ENCODE measurements around the gene ERO1A.

DNA sequence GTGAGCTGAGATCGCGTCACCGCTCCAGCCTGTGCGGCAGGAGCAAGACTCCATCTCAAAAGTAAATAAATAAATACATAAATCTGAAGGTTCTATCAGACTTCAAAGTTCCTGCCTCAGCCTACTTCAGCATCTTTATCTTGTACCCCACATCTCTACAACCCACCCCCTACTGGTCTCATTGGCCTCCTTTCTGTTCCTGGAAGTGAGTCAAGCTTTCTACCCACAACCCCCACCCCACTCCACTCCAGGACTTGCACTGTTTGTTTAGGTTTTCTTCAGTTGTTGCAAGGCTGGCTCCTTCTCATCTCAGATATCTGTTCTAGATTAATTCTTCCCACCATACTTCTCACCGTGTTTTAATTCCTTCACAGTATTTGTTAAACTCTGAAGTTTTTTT, 10.9 kb upstream of the ERO1A start:
- TF ChIP-seq, protein P1, sequence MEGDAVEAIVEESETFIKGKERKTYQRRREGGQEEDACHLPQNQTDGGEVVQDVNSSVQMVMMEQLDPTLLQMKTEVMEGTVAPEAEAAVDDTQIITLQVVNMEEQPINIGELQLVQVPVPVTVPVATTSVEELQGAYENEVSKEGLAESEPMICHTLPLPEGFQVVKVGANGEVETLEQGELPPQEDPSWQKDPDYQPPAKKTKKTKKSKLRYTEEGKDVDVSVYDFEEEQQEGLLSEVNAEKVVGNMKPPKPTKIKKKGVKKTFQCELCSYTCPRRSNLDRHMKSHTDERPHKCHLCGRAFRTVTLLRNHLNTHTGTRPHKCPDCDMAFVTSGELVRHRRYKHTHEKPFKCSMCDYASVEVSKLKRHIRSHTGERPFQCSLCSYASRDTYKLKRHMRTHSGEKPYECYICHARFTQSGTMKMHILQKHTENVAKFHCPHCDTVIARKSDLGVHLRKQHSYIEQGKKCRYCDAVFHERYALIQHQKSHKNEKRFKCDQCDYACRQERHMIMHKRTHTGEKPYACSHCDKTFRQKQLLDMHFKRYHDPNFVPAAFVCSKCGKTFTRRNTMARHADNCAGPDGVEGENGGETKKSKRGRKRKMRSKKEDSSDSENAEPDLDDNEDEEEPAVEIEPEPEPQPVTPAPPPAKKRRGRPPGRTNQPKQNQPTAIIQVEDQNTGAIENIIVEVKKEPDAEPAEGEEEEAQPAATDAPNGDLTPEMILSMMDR (IDR thresholded peaks at IDR 0.05; ENCODE audit: poor library complexity, severe bottlenecking): no peak
- TF ChIP-seq MXI1 (conservative IDR thresholded peaks at IDR 0.05; ENCODE audit: poor library complexity, severe bottlenecking) (no peak), POLR2AphosphoS5 (IDR thresholded peaks at IDR 0.05) (no peak), EZH2 (IDR thresholded peaks at IDR 0.05; ENCODE audit: borderline replicate concordance, insufficient read depth, low read length, poor library complexity, severe bottlenecking) (no peak), EP300 (conservative IDR thresholded peaks at IDR 0.05; ENCODE audit: poor library complexity, severe bottlenecking) (no peak), TAF1 (IDR thresholded peaks at IDR 0.05; ENCODE audit: low read depth) (no peak)
- TF ChIP-seq, protein P2, sequence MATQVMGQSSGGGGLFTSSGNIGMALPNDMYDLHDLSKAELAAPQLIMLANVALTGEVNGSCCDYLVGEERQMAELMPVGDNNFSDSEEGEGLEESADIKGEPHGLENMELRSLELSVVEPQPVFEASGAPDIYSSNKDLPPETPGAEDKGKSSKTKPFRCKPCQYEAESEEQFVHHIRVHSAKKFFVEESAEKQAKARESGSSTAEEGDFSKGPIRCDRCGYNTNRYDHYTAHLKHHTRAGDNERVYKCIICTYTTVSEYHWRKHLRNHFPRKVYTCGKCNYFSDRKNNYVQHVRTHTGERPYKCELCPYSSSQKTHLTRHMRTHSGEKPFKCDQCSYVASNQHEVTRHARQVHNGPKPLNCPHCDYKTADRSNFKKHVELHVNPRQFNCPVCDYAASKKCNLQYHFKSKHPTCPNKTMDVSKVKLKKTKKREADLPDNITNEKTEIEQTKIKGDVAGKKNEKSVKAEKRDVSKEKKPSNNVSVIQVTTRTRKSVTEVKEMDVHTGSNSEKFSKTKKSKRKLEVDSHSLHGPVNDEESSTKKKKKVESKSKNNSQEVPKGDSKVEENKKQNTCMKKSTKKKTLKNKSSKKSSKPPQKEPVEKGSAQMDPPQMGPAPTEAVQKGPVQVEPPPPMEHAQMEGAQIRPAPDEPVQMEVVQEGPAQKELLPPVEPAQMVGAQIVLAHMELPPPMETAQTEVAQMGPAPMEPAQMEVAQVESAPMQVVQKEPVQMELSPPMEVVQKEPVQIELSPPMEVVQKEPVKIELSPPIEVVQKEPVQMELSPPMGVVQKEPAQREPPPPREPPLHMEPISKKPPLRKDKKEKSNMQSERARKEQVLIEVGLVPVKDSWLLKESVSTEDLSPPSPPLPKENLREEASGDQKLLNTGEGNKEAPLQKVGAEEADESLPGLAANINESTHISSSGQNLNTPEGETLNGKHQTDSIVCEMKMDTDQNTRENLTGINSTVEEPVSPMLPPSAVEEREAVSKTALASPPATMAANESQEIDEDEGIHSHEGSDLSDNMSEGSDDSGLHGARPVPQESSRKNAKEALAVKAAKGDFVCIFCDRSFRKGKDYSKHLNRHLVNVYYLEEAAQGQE (IDR thresholded peaks at IDR 0.05; ENCODE audit: borderline replicate concordance): no peak

Data from neural cell (in vitro differentiated cells).